Fibroblast of villous mesenchyme (primary cell): ENCODE measurements around the gene SLC43A2. TPM values are rescaled to one million over a fixed set of nuclear protein-coding genes. Genes with fewer than 3 reads are reported as not detected.
"Not testable (repeated sequence)": the region's sequence is repeated elsewhere in the genome, so short reads cannot be mapped to it uniquely, and the experiment has no call there.

Experiments used
- DNase-seq: peaks from one replicate; pipeline ENCODE4 v3.0.0-alpha.2; 2010; ENCODE audit warnings: low read depth
- H3K4me3 ChIP-seq: 2 replicates; pipeline ENCODE4 v1.5.1; 2011; ENCODE audit warnings: low read depth, mild to moderate bottlenecking, low read length
- small RNA-seq: library from RNA; depleted of rRNA; stranded (forward); fragments of <200 nt; gene quantifications from one replicate; pipeline ENCODE3, GENCODE V24; 2012
- total RNA-seq: library from RNA; depleted of rRNA; stranded (reverse); fragments of >200 nt; gene quantifications from 2 replicates; pipeline ENCODE4 v1.2.3, GENCODE V29; 2012
- TF ChIP-seq, protein P1 (sequence below): IDR thresholded peaks from 2 replicates; pipeline ENCODE4 v1.5.1; 2012; ENCODE audit warnings: low read depth, mild to moderate bottlenecking, low read length; ENCODE audit not compliant: insufficient read depth

The SLC43A2 gene
- total RNA-seq, 1 donor, result 8.6 TPM

DNA sequence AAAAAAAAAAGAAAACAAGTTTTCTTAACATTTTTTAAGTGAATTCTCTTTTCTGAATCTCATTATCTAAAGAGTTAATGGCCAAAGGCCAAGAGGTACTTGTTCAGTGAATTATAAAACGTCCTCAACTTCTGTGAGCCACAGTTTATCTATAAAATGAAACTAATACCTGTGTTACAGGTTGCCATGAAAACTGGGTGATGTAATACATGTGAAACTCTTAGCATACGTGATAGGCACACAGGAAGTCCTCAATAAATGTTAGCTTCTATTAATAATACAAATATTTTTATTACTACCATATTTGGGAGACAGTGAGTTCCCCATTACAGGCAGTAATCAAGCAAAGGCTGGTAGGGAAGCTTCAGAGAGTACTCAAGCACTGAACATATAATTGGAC lies 98.8 kb downstream of the SLC43A2 start:
- DNase-seq, result peak; percentile 23
- TF ChIP-seq, protein P1, sequence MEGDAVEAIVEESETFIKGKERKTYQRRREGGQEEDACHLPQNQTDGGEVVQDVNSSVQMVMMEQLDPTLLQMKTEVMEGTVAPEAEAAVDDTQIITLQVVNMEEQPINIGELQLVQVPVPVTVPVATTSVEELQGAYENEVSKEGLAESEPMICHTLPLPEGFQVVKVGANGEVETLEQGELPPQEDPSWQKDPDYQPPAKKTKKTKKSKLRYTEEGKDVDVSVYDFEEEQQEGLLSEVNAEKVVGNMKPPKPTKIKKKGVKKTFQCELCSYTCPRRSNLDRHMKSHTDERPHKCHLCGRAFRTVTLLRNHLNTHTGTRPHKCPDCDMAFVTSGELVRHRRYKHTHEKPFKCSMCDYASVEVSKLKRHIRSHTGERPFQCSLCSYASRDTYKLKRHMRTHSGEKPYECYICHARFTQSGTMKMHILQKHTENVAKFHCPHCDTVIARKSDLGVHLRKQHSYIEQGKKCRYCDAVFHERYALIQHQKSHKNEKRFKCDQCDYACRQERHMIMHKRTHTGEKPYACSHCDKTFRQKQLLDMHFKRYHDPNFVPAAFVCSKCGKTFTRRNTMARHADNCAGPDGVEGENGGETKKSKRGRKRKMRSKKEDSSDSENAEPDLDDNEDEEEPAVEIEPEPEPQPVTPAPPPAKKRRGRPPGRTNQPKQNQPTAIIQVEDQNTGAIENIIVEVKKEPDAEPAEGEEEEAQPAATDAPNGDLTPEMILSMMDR, result no peak
- no peak overlapping the region for H3K4me3 ChIP-seq

DNA sequence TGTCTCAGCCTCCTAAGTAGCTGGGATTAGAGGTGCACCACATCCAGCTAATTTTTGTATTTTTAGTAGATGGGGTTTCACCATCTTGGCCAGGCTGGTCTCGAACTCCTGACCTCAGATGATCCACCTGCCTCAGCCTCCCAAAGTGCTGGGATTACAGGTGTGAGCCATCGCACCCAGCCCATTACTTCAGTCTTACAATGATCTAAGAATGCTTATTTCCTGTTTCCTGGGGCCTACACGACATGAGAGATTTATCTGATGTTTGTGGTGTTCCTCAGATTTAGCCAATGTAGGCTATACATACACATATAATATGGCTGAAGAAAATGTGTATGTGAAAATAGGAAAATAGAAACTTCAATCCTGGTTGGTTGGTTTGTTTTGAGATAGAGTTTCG lies 101.8 kb downstream of the SLC43A2 start:
- DNase-seq, H3K4me3 ChIP-seq: not testable (repeated sequence)

DNA sequence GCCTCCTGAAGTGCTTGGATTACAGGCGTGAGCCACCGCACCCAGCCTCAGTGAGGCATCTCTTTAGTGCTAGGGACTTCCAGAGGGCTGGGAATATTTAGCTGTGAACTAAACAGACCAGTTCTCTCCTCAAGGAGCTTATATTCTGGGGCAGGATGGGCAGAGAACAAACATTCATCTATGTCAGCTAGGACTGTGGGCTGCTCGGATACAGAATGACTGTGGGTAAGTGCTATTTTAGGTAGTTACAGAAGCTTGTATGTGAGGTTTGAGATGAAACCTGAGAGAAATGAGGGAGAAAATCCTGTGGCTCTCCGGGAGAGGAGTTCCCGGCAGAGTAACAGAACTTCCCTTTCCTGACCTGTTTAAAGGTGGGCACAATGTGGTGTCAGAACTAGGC lies 106.0 kb downstream of the SLC43A2 start:
- DNase-seq, result no peak
- TF ChIP-seq, protein P1, result no peak
- no peak overlapping the region for H3K4me3 ChIP-seq

DNA sequence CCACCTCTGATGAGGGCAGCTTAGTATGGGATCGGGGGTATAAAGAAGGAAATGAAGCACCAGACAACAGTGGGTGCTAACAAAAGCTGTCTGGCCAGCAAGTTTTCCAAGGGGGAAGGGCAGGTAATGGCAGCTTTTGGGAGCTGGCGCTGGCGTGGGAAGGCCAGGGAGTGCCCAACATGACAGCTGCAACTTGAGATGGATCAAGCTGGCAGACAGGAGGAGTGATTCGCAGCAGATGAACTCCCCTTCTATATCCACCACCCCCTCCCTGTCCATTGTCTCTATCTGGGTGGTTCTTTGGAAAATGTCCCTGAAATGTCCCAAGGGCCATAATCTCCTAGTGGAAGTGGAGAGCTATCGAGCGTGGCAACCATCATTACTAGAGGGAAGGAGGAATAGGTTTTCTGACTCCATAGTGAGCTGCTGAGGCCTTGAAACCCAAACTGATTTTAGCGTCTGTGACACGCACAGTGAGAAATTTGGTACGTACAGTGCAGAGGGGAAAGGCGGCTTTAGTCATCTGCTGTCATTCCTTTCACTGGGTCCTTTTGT lies 107.5 kb downstream of the SLC43A2 start:
- no peak overlapping the region for H3K4me3 ChIP-seq
- TF ChIP-seq, protein P1, result no peak
- no peak for DNase-seq

DNA sequence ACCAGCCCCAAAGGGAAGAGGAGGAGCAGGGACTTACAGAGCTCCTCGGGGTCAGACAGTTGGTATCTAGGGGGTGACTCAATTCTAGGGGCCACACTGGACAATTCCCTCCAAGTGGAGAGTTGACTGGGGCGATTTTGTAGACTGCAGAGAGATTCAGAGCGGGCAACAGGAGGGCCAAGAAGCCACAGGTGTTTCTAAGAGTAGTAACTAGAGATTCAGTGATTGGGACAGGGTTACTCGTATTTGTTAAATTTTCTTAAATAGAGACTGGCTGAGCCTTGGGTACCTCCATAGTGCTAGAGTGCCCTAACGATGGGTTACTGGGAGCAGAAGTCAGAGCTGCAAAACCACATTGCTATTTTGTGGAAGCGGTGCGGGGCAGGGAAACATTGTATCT lies 109.0 kb downstream of the SLC43A2 start:
- TF ChIP-seq, protein P1, result no peak
- DNase-seq, result no peak
- H3K4me3 ChIP-seq, result no peak overlapping the region

Small RNA genes within 50 kb of the gene (small RNA-seq; reads per million reads assigned to genes)
- not detected for gene RN7SL105P

Other genes starting within 250 kb of the SLC43A2 start
- gene YWHAE, start 228.6 kb downstream of the SLC43A2 start, total RNA-seq, result 458 and 562 TPM in 2 replicates
- gene CRK, start 172.6 kb downstream of the SLC43A2 start, total RNA-seq, result 99.5 and 149 TPM in 2 replicates
- 227 and 267 TPM in 2 replicates for gene MYO1C, start 136.1 kb downstream of the SLC43A2 start, total RNA-seq
- 19.9 and 23.5 TPM in 2 replicates for gene INPP5K, start 112.2 kb downstream of the SLC43A2 start, total RNA-seq
- 20.9 and 24.2 TPM in 2 replicates for gene PITPNA, start 66.0 kb downstream of the SLC43A2 start, total RNA-seq
- gene SCARF1, start 16.9 kb upstream of the SLC43A2 start, total RNA-seq, result 0.64 and 1.3 TPM in 2 replicates
- 7.4 and 9.1 TPM in 2 replicates for gene RILP, start 21.0 kb upstream of the SLC43A2 start, total RNA-seq
- gene PRPF8, start 56.0 kb upstream of the SLC43A2 start, total RNA-seq, result 107 and 117 TPM in 2 replicates
- 3.5 and 3.9 TPM in 2 replicates for gene TLCD2, start 81.5 kb upstream of the SLC43A2 start, total RNA-seq
- 26.8 and 34.5 TPM in 2 replicates for gene WDR81, start 95.9 kb upstream of the SLC43A2 start, total RNA-seq
- gene SERPINF2, start 114.0 kb upstream of the SLC43A2 start, total RNA-seq, result 0.43 TPM in 1 of 2 replicates, not detected in the other
- gene SERPINF1, start 133.2 kb upstream of the SLC43A2 start, total RNA-seq, result 51.0 and 108 TPM in 2 replicates
- gene SMYD4, start 201.1 kb upstream of the SLC43A2 start, total RNA-seq, result 9.3 and 12.5 TPM in 2 replicates
- 13.4 and 13.5 TPM in 2 replicates for gene RPA1, start 201.2 kb upstream of the SLC43A2 start, total RNA-seq